GM18499 (cell line): ENCODE results near the gene METAP2.
"Not testable (repeated sequence)": the region's sequence is repeated elsewhere in the genome, so short reads cannot be mapped to it uniquely, and the experiment has no call there.

Source experiments
- ATAC-seq: cut with Tn5 transposase; IDR thresholded peaks from one replicate; pipeline ENCODE4 v1.9.1; 2021; ENCODE audit warnings: moderate number of reproducible peaks; ENCODE audit not compliant: insufficient read depth, unreplicated experiment

Gene METAP2

GRCh38 chr12:95460896-95461295, 13.1 kb upstream of the METAP2 start:
- ATAC-seq: no peak

GRCh38 chr12:95462081-95462480, 11.9 kb upstream of the METAP2 start:
- ATAC-seq: no peak

GRCh38 chr12:95462551-95462950, 11.4 kb upstream of the METAP2 start:
- no peak for ATAC-seq

DNA sequence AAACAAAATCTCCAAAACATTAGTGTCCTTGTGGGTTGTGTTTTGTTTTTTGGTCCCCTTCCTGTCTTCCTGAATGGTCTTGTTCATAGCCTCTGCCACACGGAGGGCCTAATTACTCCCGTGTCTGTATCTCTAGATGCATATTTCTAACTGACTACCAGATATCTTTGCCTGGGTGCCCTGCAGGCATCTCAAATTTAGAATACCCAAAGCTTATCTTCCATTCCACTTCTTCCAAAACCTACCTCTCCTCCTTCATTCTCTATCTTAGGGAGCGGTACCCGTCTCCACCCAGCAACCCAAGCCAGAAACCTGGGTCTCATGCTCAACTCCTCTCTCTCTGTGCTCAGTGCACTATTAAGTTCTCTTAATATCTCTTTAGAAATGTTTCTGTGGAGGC, 10.9 kb upstream of the METAP2 start:
- ATAC-seq: no peak

DNA sequence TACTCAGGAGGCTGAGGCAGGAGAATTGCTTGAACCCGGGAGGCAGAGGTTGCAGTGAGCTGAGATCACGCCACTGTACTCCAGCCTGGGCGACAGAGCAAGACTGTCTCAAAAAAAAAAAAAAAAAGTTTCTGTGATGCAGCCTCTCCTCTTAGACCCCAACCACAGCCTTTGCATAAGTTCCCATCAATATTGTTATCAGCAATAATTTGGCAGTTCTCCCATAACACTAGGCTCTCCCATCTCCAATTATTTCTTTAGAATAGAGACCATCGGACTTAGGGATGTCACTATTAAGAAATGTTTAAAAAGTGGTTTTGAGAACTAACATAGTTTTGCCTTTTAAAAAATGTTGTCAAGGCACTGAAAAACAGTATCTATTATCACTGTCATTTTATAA, 10.2 kb upstream of the METAP2 start:
- not testable (repeated sequence) for ATAC-seq

- ATAC-seq: no peak
Measured at GRCh38 chr12:95465275-95465674, 8.7 kb upstream of the METAP2 start.

DNA sequence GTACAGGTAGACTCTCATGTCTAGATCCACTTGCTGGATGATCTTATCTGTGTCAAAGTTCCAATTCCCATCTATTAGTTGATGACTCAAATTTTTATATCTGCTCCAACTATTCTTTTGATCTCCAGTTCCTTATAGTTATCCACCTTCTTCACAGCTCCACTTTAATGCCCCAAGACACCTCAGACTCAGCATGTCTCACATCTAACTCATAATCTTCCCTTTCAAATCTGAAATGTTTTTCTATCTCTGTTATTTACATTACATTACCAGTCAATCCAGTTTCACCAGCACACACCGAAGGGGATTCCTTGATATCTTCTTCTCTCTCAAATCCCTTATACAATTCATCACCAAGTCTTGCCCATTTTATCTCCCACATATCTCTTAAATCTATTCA, 3.7 kb upstream of the METAP2 start:
- no peak for ATAC-seq

DNA sequence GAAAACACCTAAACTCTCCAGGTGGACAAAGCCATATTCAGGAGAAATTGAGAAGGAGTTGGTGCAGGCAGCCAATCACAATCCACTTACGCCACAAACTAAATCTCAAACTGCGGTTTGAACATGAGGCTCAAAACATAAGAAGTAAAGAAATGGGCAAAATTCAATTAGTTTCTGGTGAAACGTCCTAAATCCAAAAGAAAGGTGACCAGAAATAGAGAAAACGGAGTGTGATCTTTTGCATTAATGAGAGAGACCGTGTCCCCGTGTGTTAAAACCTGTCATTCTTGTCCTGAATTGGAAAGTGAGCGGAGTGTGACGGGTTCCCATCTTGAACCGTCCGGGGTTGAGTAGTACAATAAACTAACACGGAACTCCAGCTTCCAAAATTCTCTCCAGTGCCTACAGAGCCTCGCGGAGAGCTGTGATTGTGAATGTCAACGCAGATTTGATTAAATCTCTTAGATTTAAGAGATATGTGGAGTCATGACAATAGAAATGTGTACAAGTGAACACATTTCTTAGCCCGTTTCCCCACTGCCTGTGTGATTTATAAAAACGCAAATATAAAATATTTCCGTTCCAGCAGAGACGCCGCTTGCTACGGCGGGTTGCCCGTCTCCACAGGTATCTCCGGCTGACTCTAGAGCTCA, 595 bp upstream of the METAP2 start:
- ATAC-seq: peak; percentile 27

DNA sequence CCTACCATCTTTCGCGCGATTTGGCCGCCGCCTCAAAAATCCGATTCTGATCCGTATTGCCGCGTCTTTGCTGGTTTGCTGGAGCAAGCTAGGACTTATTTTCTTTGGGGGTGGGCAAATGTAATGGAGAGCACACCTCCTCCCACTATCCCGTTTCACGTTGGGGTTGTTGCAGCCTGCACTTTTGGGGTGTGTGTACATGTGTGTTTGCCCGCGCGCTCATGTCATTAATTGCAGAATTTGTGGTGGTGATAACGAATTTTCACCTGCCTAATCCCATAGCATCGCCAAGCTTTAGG, 657 bp downstream of the METAP2 start:
- ATAC-seq: no peak

DNA sequence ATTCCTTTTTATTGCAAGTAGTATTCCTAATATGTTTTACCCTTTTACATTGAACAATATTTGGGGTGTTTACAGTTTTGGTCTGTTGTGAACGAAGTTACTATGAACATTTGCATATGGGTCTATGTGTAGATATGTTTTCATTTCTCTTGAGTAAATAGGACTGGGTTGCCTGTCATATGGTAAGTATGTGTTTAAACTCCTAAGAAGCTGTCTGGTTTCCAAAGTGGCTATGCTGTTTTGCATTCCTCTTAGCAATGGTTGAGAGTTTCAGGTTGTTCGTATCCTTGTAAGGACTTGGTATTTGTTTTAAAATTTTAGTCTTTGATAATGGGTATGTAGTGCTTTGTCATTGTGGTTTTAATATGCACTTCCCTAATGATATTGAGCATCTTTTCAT, 6.3 kb downstream of the METAP2 start:
- ATAC-seq: no peak

DNA sequence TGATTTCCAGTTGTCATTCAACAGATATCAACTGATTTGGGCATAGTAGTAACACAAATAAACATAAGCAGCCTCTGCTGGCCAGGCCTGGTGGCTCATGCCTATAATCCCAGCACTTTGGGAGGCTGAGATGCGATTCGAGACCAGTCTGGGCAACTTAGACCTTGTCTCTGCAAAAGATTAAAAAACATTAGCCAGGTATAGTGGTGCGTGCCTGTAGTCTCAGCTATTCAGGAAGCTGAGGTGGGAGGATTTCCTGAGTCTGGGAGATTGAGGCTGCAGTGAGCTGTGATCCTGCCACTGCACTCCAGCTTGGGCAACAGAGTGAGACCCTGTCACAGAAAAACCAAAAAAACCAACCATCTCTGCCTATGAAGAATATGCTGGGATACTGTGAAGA, 7.1 kb downstream of the METAP2 start:
- no peak for ATAC-seq

- no peak for ATAC-seq
Measured at GRCh38 chr12:95481888-95482287, 7.9 kb downstream of the METAP2 start.

DNA sequence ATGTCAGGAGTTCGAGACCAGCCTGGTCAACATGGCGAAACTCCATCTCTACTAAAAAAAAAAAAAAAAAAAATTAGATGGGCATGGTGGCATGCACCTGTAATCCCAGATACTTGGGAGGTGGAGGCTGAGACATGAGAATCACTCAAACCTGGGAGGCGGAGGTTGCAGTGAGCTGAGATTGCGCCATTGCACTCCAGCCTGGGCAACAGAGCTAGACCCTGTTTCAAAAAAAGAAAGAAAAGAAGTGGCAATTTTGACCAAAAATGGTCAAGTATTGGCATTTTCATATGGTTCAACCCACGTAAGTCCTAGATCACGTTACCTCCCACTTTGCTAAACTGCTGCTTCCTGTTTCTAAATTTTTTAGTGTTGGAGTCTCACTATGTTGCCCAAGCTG, 8.6 kb downstream of the METAP2 start:
- ATAC-seq: not testable (repeated sequence)

- no peak for ATAC-seq
Measured at GRCh38 chr12:95484524-95484923, 10.6 kb downstream of the METAP2 start.

DNA sequence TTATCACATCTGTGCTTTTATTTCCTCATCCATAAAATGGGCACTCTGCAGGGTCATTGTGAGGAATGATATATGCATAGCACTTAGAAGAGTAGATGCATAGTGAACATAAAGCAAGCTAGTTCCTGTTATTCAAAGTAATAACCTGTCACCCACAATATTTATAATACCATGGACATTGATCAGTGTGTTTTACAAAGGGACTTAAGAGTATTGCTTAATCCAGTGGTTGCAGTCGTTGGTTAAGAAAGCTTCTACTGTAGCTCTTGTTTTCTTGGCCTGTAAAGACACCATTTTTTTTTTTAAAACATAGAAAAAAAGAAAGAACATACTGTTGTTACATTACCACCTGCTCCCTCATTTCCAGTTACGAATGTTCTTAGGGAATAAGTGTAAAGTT, 13.1 kb downstream of the METAP2 start:
- no peak for ATAC-seq

- no peak for ATAC-seq
Measured at GRCh38 chr12:95492462-95492861, 18.5 kb downstream of the METAP2 start.

DNA sequence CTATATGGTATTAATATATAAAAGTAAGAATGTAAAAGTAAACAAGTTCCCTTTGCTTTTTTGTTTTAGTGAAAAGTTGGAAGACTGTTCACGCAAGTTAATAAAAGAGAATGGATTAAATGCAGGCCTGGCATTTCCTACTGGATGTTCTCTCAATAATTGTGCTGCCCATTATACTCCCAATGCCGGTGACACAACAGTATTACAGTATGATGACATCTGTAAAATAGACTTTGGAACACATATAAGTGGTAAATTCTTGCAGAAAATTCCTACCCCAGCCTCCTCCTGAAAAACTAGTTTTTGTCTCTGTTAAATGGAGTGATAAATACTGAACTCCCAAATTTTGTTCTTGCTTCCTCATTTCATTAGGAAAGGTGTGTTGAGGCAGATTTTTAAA, 20.9 kb downstream of the METAP2 start:
- no peak for ATAC-seq

GRCh38 chr12:95495433-95495832, 21.5 kb downstream of the METAP2 start:
- ATAC-seq: no peak

- no peak for ATAC-seq
Measured at GRCh38 chr12:95497031-95497430, 23.1 kb downstream of the METAP2 start.

DNA sequence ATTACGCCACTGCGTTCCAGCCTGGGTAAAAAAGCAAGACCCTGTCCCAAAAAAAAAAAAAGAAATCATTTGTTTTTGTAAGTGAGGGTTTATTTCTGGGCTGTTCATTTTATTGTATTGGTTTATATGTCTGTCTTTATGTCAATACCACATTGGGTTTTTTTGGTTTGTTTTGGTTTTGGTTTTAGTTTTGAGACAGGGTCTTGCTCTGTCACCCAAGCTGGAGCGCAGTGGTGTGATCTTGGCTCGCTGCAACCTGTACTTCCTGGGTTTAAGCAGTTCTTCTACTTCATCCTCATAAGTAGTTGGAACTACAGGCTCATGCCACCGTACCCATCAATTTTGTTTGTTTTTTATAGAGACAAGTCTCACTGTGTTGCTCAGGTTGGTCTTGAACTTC, 25.0 kb downstream of the METAP2 start:
- no peak for ATAC-seq

GRCh38 chr12:95499772-95500171, 25.8 kb downstream of the METAP2 start:
- ATAC-seq: no peak

DNA sequence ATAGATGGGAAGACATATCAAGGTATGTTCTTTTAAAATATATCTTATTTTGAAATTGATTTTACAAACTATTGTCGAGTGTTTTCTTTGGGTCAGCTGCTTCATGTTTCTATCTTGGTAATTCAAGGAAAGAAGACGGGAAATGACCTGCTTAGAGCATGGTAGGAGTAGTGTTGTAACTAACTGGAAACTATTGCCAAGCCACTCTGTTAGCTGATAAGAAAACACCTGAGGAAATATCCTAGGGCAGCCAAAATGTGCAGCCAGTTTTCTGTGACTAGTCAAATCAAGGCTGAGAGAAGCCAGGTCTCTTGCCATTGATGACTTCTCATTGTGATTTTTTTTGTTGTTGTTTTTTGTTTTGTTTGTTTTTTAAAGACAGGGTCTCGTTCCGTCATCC, 30.2 kb downstream of the METAP2 start:
- no peak for ATAC-seq

DNA sequence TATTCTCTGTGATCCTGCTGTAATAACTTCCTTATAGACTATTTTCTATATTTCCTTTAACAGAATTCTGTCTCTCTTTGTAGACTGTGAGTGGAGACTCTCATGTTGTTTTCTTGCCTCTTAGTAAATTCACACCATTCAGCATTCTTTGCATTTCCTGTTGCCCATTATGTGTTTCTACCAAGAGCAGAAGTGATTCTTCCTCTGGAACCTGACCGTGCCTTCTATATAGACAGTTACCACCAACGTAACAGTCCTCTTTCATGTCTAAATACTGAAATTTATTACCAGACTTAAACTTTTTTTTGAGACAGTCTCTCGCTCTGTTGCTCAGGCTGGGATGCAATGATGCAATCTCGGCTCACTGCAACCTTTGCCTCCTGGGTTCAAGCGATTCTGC, 31.1 kb downstream of the METAP2 start:
- ATAC-seq: no peak
